Measurements from ENCODE around the gene ATP5PD.
"Not testable (repeated sequence)": the region's sequence is repeated elsewhere in the genome, so short reads cannot be mapped to it uniquely, and the experiment has no call there.

ATP5PD gene

DNA sequence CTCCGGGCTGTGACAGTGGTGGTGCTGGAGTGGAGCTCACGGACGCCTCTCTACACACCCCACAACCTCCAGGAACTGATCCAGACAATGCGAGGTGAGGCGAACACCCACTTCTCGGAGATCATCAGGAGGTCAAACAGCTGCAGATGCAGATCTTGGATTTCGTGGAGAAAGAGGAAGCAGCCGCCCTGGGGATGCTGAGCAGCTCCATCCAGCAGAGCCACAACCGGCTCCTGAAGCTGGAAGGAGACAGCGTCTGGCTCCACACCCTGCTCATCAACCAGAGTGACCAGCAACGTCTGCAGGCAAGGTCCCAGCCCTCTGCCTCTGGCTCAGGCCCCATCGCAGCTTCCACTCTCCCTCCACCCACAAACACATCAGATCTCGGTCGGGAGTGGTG is 27.8 kb upstream of the ATP5PD start:
- Histone ChIP-seq H3K27ac (ENCODE audit: low read length) (no peak overlapping the region), H3K4me1 (ENCODE audit: low read length) (no peaks in the 10 kb centered on the region), H3K9me2 (replicated peaks; ENCODE audit: insufficient read depth, low read length) (no peaks in the 10 kb centered on the region), H2AFZ (ENCODE audit: low read length) (no peak overlapping the region), H3K4me3 (ENCODE audit: low read length) (no peak overlapping the region), H3K4me2 (ENCODE audit: low read depth, low read length) (no peak overlapping the region), H3K9me3 (replicated peaks; ENCODE audit: insufficient read depth, low read length) (no peaks in the 10 kb centered on the region), H3K36me3 (replicated peaks; ENCODE audit: insufficient read depth, low read length) (no peaks in the 10 kb centered on the region), H3K27me3 (replicated peaks; ENCODE audit: insufficient read depth, low read length) (no peaks in the 10 kb centered on the region), H3F3A (ENCODE audit: insufficient read depth, low read length) (no peaks in the 10 kb centered on the region), H3K79me2 (ENCODE audit: low read length) (no peaks in the 10 kb centered on the region), H3K9ac (ENCODE audit: low read length) (no peak overlapping the region), H4K20me1 (ENCODE audit: insufficient read depth, low read length) (no peaks in the 10 kb centered on the region)
- DNase-seq, result no peak
- TF ChIP-seq EZH2 (optimal IDR thresholded peaks at IDR 0.05; ENCODE audit: low read depth, low read length) (no peak), CTCF (IDR thresholded peaks at IDR 0.05; ENCODE audit: low read length) (no peak), EZH2phosphoT487 (IDR thresholded peaks at IDR 0.05; ENCODE audit: low read length) (no peak)

DNA sequence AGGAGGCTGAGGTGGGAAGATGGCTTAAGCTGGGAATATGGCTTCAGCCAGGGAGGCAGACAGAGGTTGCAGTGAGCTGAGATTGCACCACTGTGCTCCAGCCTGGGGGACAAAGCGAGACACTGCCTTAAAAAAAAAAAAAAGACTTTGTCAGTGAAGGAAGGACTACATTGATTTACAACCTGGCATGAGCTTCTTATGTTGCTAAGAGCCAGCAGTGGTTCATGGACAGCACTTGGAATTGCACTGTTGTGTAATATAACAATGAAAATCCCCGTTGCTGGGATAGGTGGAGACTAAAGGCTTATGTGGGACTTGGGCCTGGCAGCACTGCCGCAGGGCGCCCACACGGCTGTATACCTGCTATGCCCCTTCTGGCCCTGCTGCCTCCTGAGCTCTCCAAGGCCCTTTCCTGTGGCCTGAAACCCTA is 26.9 kb upstream of the ATP5PD start:
- H4K20me1 ChIP-seq (ENCODE audit: insufficient read depth, low read length), result no peaks in the 10 kb centered on the region
- H3K9me2 ChIP-seq (replicated peaks; ENCODE audit: insufficient read depth, low read length), result no peaks in the 10 kb centered on the region
- no peak overlapping the region for H3K4me3 ChIP-seq (ENCODE audit: low read length)
- H3F3A ChIP-seq (ENCODE audit: insufficient read depth, low read length), result no peaks in the 10 kb centered on the region
- H3K4me1 ChIP-seq (ENCODE audit: low read length), result no peaks in the 10 kb centered on the region
- no peak overlapping the region for H3K4me2 ChIP-seq (ENCODE audit: low read depth, low read length)
- no peaks in the 10 kb centered on the region for H3K27me3 ChIP-seq (replicated peaks; ENCODE audit: insufficient read depth, low read length)
- H3K36me3 ChIP-seq (replicated peaks; ENCODE audit: insufficient read depth, low read length), result no peaks in the 10 kb centered on the region
- DNase-seq, result no peak
- H3K79me2 ChIP-seq (ENCODE audit: low read length), result no peaks in the 10 kb centered on the region
- no peak overlapping the region for H3K9ac ChIP-seq (ENCODE audit: low read length)
- TF ChIP-seq CTCF (IDR thresholded peaks at IDR 0.05; ENCODE audit: low read length) (no peak), EZH2 (optimal IDR thresholded peaks at IDR 0.05; ENCODE audit: low read depth, low read length) (no peak), EZH2phosphoT487 (IDR thresholded peaks at IDR 0.05; ENCODE audit: low read length) (no peak)
- H2AFZ ChIP-seq (ENCODE audit: low read length), result no peak overlapping the region
- H3K9me3 ChIP-seq (replicated peaks; ENCODE audit: insufficient read depth, low read length), result no peaks in the 10 kb centered on the region
- H3K27ac ChIP-seq (ENCODE audit: low read length), result no peak overlapping the region

DNA sequence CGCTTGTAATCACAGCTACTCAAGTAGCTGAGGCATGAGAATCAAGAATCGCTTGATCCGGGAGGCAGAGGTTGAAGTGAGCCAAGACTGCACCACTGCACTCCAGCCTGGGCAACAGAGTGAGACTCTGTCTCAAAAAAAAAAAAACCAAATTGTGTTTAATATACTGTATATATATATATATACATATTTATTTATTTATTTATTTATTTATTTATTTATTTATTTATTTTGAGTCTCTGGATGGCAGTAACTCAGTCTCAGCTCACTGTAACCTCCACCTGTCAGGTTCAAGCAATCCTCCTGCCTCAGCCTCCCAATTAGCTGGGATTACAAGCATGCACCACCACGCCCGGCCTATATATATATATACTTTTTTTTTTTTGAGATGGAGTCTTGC is 26.1 kb upstream of the ATP5PD start:
- not testable (repeated sequence) for H3K9ac ChIP-seq (ENCODE audit: low read length); H4K20me1 ChIP-seq (ENCODE audit: insufficient read depth, low read length); H2AFZ ChIP-seq (ENCODE audit: low read length); H3K79me2 ChIP-seq (ENCODE audit: low read length); H3K4me1 ChIP-seq (ENCODE audit: low read length); H3K4me2 ChIP-seq (ENCODE audit: low read depth, low read length); H3K36me3 ChIP-seq (replicated peaks; ENCODE audit: insufficient read depth, low read length); H3K9me2 ChIP-seq (replicated peaks; ENCODE audit: insufficient read depth, low read length); H3K9me3 ChIP-seq (replicated peaks; ENCODE audit: insufficient read depth, low read length); H3K27me3 ChIP-seq (replicated peaks; ENCODE audit: insufficient read depth, low read length); H3K27ac ChIP-seq (ENCODE audit: low read length); H3F3A ChIP-seq (ENCODE audit: insufficient read depth, low read length); DNase-seq; H3K4me3 ChIP-seq (ENCODE audit: low read length)

- H3K9me3 ChIP-seq (replicated peaks; ENCODE audit: insufficient read depth, low read length); H4K20me1 ChIP-seq (ENCODE audit: insufficient read depth, low read length); H2AFZ ChIP-seq (ENCODE audit: low read length); H3F3A ChIP-seq (ENCODE audit: insufficient read depth, low read length); H3K27me3 ChIP-seq (replicated peaks; ENCODE audit: insufficient read depth, low read length); H3K4me3 ChIP-seq (ENCODE audit: low read length); H3K79me2 ChIP-seq (ENCODE audit: low read length); H3K4me1 ChIP-seq (ENCODE audit: low read length); H3K4me2 ChIP-seq (ENCODE audit: low read depth, low read length); DNase-seq; H3K36me3 ChIP-seq (replicated peaks; ENCODE audit: insufficient read depth, low read length); H3K9ac ChIP-seq (ENCODE audit: low read length); H3K9me2 ChIP-seq (replicated peaks; ENCODE audit: insufficient read depth, low read length); H3K27ac ChIP-seq (ENCODE audit: low read length): not testable (repeated sequence)
These were observed 24.9 kb upstream of the ATP5PD start for GRCh38 chr17:75071478-75072271.
